Keratinocyte (primary cell): ENCODE data around the gene NR6A1. TPM values are rescaled to one million over a fixed set of nuclear protein-coding genes. Genes with fewer than 3 reads are reported as not detected.
A peak's percentile ranks its signal among the peaks of the same experiment; 100 is the strongest.

Experiments
- DNase-seq: peaks from one replicate; pipeline ENCODE4 v3.0.0-alpha.2; 2011; ENCODE audit warnings: low read depth, missing footprints, low spot score
- FAIRE-seq: peaks from 2 replicates; lab custom pipeline; 2011; peaks lifted over from hg19 to GRCh38; lab: Jason Lieb, UNC
- H2AFZ ChIP-seq: 2 replicates; pipeline ENCODE4 v1.6.0; 2012; ENCODE audit warnings: low read length, control low read depth, inconsistent platforms; ENCODE audit not compliant: control insufficient read depth
- H3K27ac ChIP-seq: 2 replicates; pipeline ENCODE4 v1.5.1; 2011; ENCODE audit warnings: low read length; ENCODE audit not compliant: control insufficient read depth, insufficient read depth
- H3K27me3 ChIP-seq: 3 replicates; pipeline ENCODE4 v1.6.0; 2011; ENCODE audit warnings: low read length; ENCODE audit not compliant: control insufficient read depth, insufficient read depth; ENCODE audit errors: extremely low read depth
- H3K36me3 ChIP-seq, 2 experiments: 2 replicates in 1 of 2; 3 replicates in 1 of 2; pipeline ENCODE4 v1.5.1; 2011; ENCODE audit warnings: low read length in 2 of 2, mild to moderate bottlenecking in 1 of 2; ENCODE audit not compliant: control insufficient read depth in 2 of 2, insufficient read depth in 2 of 2; ENCODE audit errors: extremely low read depth in 1 of 2
- H3K4me1 ChIP-seq: 3 replicates; pipeline ENCODE4 v1.5.1; 2011; ENCODE audit warnings: low read length; ENCODE audit not compliant: control insufficient read depth, insufficient read depth; ENCODE audit errors: extremely low read depth
- H3K4me2 ChIP-seq: 3 replicates; pipeline ENCODE4 v1.6.0; 2011; ENCODE audit warnings: low read depth, low read length; ENCODE audit not compliant: control insufficient read depth, insufficient read depth; ENCODE audit errors: extremely low read depth
- H3K4me3 ChIP-seq, 3 experiments: fragments of 200-600 bp in 1 of 3; sonication (generic) in 1 of 3; 2 replicates in 2 of 3; 3 replicates in 1 of 3; pipeline ENCODE4 v1.5.1; 2011 to 2016; ENCODE audit warnings: low read length in 3 of 3, mild to moderate bottlenecking in 3 of 3, control low read depth in 2 of 3, inconsistent platforms in 1 of 3, low read depth in 1 of 3, mixed read lengths in 1 of 3, mixed run types in 1 of 3, moderate library complexity in 1 of 3; ENCODE audit not compliant: control insufficient read depth in 2 of 3, insufficient read depth in 2 of 3; ENCODE audit errors: extremely low read depth in 1 of 3
- H3K79me2 ChIP-seq: 2 replicates; pipeline ENCODE4 v1.6.0; 2012; ENCODE audit warnings: low read length; ENCODE audit not compliant: control insufficient read depth, insufficient read depth
- H3K9ac ChIP-seq: 3 replicates; pipeline ENCODE4 v1.6.0; 2011; ENCODE audit warnings: low read length; ENCODE audit not compliant: control insufficient read depth, insufficient read depth; ENCODE audit errors: extremely low read depth
- H3K9me1 ChIP-seq: 3 replicates; pipeline ENCODE4 v1.6.0; 2011; ENCODE audit warnings: low read length; ENCODE audit not compliant: control insufficient read depth, insufficient read depth; ENCODE audit errors: extremely low read depth
- H3K9me3 ChIP-seq: 2 replicates; pipeline ENCODE4 v1.5.1; 2012; ENCODE audit warnings: low read depth, low read length; ENCODE audit not compliant: control insufficient read depth
- H4K20me1 ChIP-seq: 3 replicates; pipeline ENCODE4 v1.6.0; 2011; ENCODE audit warnings: low read length; ENCODE audit not compliant: control insufficient read depth, insufficient read depth; ENCODE audit errors: extremely low read depth
- EZH2 ChIP-seq: IDR thresholded peaks from one replicate; pipeline ENCODE4 v1.6.1; 2012; ENCODE audit warnings: inconsistent platforms, mild to moderate bottlenecking, low read length, moderate library complexity
- dilution Hi-C: fragments of 300-500 bp; cut with MboI; formaldehyde crosslinking; loops from one replicate; pipeline ENCODE4 v1.7.0; 2020; ENCODE audit warnings: low sequenced_read_pairs; ENCODE audit not compliant: extremely low pct_ligation_motif_present
- polyA plus RNA-seq, 5 experiments: library from polyadenylated mRNA; depleted of rRNA in 3 of 5; stranded (reverse) in 3 of 5; stranded (forward) in 1 of 5; unstranded in 1 of 5; fragments of >200 nt; gene quantifications; 1 replicate in 1 of 5; 2 replicates in 3 of 5; 3 replicates in 1 of 5; pipeline versions ENCODE4 v1.2.1 to v1.2.3, GENCODE V29; 2011 to 2012; ENCODE audit warnings: missing spikeins in 2 of 5, low read depth in 1 of 5, low replicate concordance in 1 of 5
- TF ChIP-seq, protein P1 (sequence below), 3 experiments: IDR thresholded peaks in 1 of 3; conservative IDR thresholded peaks in 1 of 3; optimal IDR thresholded peaks in 1 of 3; 2 replicates in 2 of 3; 3 replicates in 1 of 3; pipeline versions ENCODE3 to v1.5.1; 2011; ENCODE audit warnings: low read length in 3 of 3, mild to moderate bottlenecking in 3 of 3, moderate library complexity in 2 of 3, control low read depth in 1 of 3, inconsistent platforms in 1 of 3; ENCODE audit not compliant: insufficient read depth in 2 of 3; ENCODE audit errors: extremely low read depth in 1 of 3

Gene NR6A1
- polyA plus RNA-seq, 1 donor (not counting 4 experiments of a cell fraction or from before 2014, with no cell fraction given), result 1.8 TPM

GRCh38 chr9:124522121-124523098, 248.7 kb downstream of the NR6A1 start:
- no peak for TF ChIP-seq EZH2
- TF ChIP-seq, protein P1, sequence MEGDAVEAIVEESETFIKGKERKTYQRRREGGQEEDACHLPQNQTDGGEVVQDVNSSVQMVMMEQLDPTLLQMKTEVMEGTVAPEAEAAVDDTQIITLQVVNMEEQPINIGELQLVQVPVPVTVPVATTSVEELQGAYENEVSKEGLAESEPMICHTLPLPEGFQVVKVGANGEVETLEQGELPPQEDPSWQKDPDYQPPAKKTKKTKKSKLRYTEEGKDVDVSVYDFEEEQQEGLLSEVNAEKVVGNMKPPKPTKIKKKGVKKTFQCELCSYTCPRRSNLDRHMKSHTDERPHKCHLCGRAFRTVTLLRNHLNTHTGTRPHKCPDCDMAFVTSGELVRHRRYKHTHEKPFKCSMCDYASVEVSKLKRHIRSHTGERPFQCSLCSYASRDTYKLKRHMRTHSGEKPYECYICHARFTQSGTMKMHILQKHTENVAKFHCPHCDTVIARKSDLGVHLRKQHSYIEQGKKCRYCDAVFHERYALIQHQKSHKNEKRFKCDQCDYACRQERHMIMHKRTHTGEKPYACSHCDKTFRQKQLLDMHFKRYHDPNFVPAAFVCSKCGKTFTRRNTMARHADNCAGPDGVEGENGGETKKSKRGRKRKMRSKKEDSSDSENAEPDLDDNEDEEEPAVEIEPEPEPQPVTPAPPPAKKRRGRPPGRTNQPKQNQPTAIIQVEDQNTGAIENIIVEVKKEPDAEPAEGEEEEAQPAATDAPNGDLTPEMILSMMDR (optimal IDR thresholded peaks at IDR 0.05 in 1 of 3, IDR thresholded peaks at IDR 0.05 in 1 of 3, conservative IDR thresholded peaks at IDR 0.05 in 1 of 3; ENCODE audit: extremely low read depth in 1 of 3, insufficient read depth in 2 of 3, low read length in 3 of 3), result peak in 1 of 3 experiments; percentile 21

DNA sequence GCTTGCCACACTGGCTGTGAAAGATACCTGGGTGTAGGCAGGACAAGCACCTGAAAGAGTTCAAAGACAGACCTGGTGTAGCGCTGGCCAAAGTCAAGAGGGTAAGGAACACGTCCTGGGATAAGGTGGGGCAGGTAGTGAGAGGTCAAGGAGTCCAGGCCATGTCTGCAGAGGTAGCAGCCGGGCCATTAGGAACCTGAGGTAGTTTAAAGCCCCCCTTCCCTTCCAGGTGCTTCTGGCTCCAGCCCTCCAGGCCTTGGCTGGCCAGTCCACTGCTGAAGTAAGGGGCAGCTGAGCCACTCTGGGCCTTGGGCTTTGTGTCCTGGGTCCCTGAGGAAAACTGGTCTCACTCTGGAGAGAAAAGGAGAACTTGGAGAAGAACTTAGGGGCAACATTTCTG, 250.0 kb downstream of the NR6A1 start:
- FAIRE-seq (no peak), DNase-seq (no peak)
- Histone ChIP-seq H3K36me3 (peaks cover 0 to under 1% of the 10 kb centered on the region in 2 experiments), H3K4me1 (no peaks in the 10 kb centered on the region), H2AFZ (no peak overlapping the region), H3K79me2 (no peaks in the 10 kb centered on the region), H3K9me3 (no peaks in the 10 kb centered on the region), H4K20me1 (no peaks in the 10 kb centered on the region), H3K27me3 (no peaks in the 10 kb centered on the region), H3K4me2 (no peak overlapping the region), H3K27ac (no peak overlapping the region), H3K9me1 (no peaks in the 10 kb centered on the region), H3K9ac (no peak overlapping the region), H3K4me3 (no peak overlapping the region)
- dilution Hi-C loops, result no loop called here
- no peak for TF ChIP-seq EZH2
- TF ChIP-seq, protein P1 (optimal IDR thresholded peaks at IDR 0.05 in 1 of 3, IDR thresholded peaks at IDR 0.05 in 1 of 3, conservative IDR thresholded peaks at IDR 0.05 in 1 of 3; ENCODE audit: extremely low read depth in 1 of 3, insufficient read depth in 2 of 3, low read length in 3 of 3), result no peak

More at GRCh38 chr9:124522121-124523098, 248.7 kb downstream of the NR6A1 start:
- Histone ChIP-seq H4K20me1 (no peaks in the 10 kb centered on the region), H3K79me2 (no peaks in the 10 kb centered on the region), H3K9me1 (no peaks in the 10 kb centered on the region), H3K36me3 (peaks cover 0 to 4% of the 10 kb centered on the region in 2 experiments), H3K4me3 (no peak overlapping the region), H3K4me1 (no peaks in the 10 kb centered on the region), H3K9ac (no peak overlapping the region), H2AFZ (no peak overlapping the region), H3K27ac (no peak overlapping the region), H3K4me2 (no peak overlapping the region), H3K9me3 (no peaks in the 10 kb centered on the region), H3K27me3 (no peaks in the 10 kb centered on the region)
- FAIRE-seq, result peak; percentile 29
- DNase-seq, result no peak
- dilution Hi-C loops, result no loop called here
